Suprapubic skin (tissue), 4 donors: Measurements from ENCODE around the gene CHPT1. TPM values are rescaled to one million over a fixed set of nuclear protein-coding genes. Genes with fewer than 3 reads are reported as not detected.
"Not testable (repeated sequence)": the region's sequence is repeated elsewhere in the genome, so short reads cannot be mapped to it uniquely, and the experiment has no call there.

Source experiments
- DNase-seq, 2 donors: peaks; one replicate each; pipeline ENCODE4 v3.0.0-alpha.2; 2019; ENCODE audit warnings: low spot score in 2 of 2
- H3K27ac ChIP-seq: fragments of 200-600 bp; sonication (generic); one replicate; pipeline ENCODE4 v1.5.1; 2019
- H3K27me3 ChIP-seq: fragments of 200-600 bp; sonication (generic); one replicate; pipeline ENCODE4 v1.5.1; 2019
- H3K36me3 ChIP-seq: fragments of 200-600 bp; sonication (generic); one replicate; pipeline ENCODE4 v1.5.1; 2019
- H3K4me1 ChIP-seq: fragments of 200-600 bp; sonication (generic); one replicate; pipeline ENCODE4 v1.5.1; 2019
- H3K4me3 ChIP-seq: fragments of 200-600 bp; sonication (generic); one replicate; pipeline ENCODE4 v1.5.1; 2019; ENCODE audit warnings: mild to moderate bottlenecking
- H3K9me3 ChIP-seq: fragments of 200-600 bp; sonication (generic); one replicate; pipeline ENCODE4 v1.5.1; 2019
- EP300 ChIP-seq: sonication (generic); formaldehyde crosslinking; IDR thresholded peaks from one replicate; pipeline ENCODE4 v1.6.1; 2017; ENCODE audit warnings: antibody characterized with exemption
- POLR2A ChIP-seq, 2 donors: fragments of 450-650 bp; IDR thresholded peaks; one replicate each; pipeline ENCODE4 v1.6.1; 2017; ENCODE audit warnings: antibody characterized with exemption in 2 of 2, mild to moderate bottlenecking in 2 of 2, moderate library complexity in 2 of 2
- POLR2AphosphoS5 ChIP-seq, 3 donors: sonication (generic); formaldehyde crosslinking; IDR thresholded peaks; one replicate each; pipeline ENCODE4 v1.6.1; 2017; ENCODE audit warnings: antibody characterized with exemption in 3 of 3
- WGBS: methylation state at CpG from one replicate; pipeline ENCODE4 v1.1.5; 2018; 5-methylcytosine and 5-hydroxymethylcytosine counted together
- total RNA-seq, 4 donors: library from RNA; depleted of rRNA; stranded (reverse); fragments of >200 nt; gene quantifications; one replicate each; pipeline ENCODE4 v1.1.0, GENCODE V29; 2016
- TF ChIP-seq, protein P1 (sequence below), 2 donors: fragments of 200-600 bp in 1 of 2; fragments of 450-650 bp in 1 of 2; sonication (generic) in 1 of 2; IDR thresholded peaks; one replicate each; pipeline ENCODE4 v1.5.1; 2016 to 2019; ENCODE audit warnings: antibody characterized with exemption in 2 of 2, mild to moderate bottlenecking in 1 of 2, moderate library complexity in 1 of 2

Gene CHPT1
- total RNA-seq, 4 donors from 2014 or later = 54.6 to 125 (median 75.5) TPM

DNA sequence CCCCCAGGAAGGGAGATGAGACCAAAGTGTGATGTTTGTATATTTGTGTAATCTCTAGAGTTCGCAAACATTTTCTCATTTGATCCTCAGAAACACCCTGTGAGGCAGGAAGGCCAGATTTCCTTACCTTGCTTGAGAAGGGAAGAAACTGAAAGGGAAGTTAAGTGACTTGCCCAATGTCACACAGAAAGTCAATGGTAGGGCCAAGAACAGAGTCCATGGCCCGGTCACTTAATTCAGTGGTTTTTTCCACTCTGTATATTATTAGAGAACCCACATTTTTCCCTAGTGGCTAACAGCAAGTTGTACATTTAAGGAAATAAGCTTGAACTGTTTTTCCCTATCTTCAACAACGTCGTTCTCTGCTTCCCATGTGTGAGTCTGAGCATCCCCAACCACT, 25.6 kb upstream of the CHPT1 start:
- no peak for DNase-seq
- 90% methylated on average over 4 of the region's 4 CpGs for WGBS
- Histone ChIP-seq H3K9me3 (no peaks in the 10 kb centered on the region), H3K36me3 (no peaks in the 10 kb centered on the region), H3K4me3 (no peak overlapping the region), H3K27ac (no peak overlapping the region), H3K27me3 (no peaks in the 10 kb centered on the region), H3K4me1 (no peaks in the 10 kb centered on the region)
- TF ChIP-seq POLR2AphosphoS5 (IDR thresholded peaks at IDR 0.05) (no peak), EP300 (no peak), POLR2A (IDR thresholded peaks at IDR 0.05) (no peak)
- TF ChIP-seq, protein P1, sequence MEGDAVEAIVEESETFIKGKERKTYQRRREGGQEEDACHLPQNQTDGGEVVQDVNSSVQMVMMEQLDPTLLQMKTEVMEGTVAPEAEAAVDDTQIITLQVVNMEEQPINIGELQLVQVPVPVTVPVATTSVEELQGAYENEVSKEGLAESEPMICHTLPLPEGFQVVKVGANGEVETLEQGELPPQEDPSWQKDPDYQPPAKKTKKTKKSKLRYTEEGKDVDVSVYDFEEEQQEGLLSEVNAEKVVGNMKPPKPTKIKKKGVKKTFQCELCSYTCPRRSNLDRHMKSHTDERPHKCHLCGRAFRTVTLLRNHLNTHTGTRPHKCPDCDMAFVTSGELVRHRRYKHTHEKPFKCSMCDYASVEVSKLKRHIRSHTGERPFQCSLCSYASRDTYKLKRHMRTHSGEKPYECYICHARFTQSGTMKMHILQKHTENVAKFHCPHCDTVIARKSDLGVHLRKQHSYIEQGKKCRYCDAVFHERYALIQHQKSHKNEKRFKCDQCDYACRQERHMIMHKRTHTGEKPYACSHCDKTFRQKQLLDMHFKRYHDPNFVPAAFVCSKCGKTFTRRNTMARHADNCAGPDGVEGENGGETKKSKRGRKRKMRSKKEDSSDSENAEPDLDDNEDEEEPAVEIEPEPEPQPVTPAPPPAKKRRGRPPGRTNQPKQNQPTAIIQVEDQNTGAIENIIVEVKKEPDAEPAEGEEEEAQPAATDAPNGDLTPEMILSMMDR (IDR thresholded peaks at IDR 0.05) = no peak

DNA sequence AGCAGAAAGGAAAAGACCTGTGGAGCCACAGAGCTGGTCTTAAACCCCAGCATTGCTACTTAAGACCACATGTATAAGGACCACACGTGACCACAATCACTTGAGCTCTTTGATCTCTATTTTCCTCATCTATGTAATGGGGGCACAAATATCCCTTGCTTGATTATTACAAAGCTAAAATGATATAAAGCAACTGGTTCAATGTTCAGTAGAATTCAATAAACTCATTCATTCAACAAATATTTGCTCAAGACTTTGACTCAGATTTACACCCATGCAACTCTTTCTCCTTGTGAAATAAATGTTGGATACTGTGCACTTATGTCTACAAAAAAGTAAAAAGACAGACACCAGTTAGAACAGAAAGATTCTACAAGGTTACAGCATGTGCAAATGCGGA, 21.9 kb upstream of the CHPT1 start:
- 86% methylated on average over 2 of the region's 2 CpGs for WGBS
- TF ChIP-seq, protein P1 (IDR thresholded peaks at IDR 0.05) = no peak
- TF ChIP-seq POLR2A (IDR thresholded peaks at IDR 0.05) = no peak
- no peak for TF ChIP-seq EP300
- no peak for TF ChIP-seq POLR2AphosphoS5 (IDR thresholded peaks at IDR 0.05)
- Histone ChIP-seq H3K36me3 (no peaks in the 10 kb centered on the region), H3K27ac (no peak overlapping the region), H3K4me3 (no peak overlapping the region), H3K9me3 (no peaks in the 10 kb centered on the region), H3K27me3 (no peaks in the 10 kb centered on the region), H3K4me1 (peaks cover 2% of the 10 kb centered on the region)
- no peak for DNase-seq

DNA sequence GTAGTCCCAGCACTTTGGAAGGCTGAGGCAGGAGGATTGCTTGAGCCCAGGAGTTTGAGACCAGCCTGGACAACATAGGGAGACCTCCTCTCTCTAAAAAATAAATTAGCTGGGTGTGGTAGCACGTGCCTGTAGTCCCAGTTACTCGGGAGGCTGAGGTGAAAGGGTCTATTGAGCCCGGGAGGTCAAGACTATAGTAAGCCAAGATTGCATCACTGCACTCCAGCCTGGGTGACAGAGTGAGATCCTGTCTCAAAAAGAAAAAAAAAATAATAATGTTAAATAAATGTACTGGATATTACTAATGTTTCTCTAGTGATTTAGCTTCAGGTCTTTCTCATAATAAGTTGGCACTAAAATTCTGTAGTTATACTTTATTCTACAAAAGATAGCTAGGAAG, 20.9 kb upstream of the CHPT1 start:
- H3K9me3 ChIP-seq, H3K27me3 ChIP-seq, H3K27ac ChIP-seq, H3K4me1 ChIP-seq, DNase-seq, H3K4me3 ChIP-seq, H3K36me3 ChIP-seq: not testable (repeated sequence)
- 71% methylated on average over 3 of the region's 3 CpGs for WGBS

DNA sequence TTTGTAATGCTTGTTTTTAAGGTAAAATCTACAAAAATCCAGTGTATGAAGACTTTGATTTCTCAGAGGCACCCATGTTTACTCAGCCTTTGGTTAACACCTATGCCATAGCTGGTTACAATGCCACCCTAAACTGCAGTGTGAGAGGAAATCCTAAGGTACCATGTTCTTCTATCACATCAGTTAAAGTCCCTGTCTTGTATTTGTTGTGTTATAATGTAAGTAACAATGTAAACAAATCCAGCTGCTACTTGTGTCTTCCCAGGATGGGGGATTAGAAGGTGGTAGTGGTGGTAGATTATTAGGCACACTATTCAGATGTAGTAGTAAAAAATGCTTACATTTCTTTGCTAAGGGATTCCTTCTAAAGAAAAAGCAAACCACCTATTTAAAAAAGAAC, 19.4 kb upstream of the CHPT1 start:
- H3K9me3 ChIP-seq = no peaks in the 10 kb centered on the region
- H3K27me3 ChIP-seq = no peaks in the 10 kb centered on the region
- no peak for DNase-seq
- H3K4me1 ChIP-seq = peaks cover 2% of the 10 kb centered on the region
- H3K27ac ChIP-seq = no peak overlapping the region
- no peak overlapping the region for H3K4me3 ChIP-seq
- H3K36me3 ChIP-seq = no peaks in the 10 kb centered on the region
- TF ChIP-seq POLR2AphosphoS5 (IDR thresholded peaks at IDR 0.05) (no peak), EP300 (no peak), POLR2A (IDR thresholded peaks at IDR 0.05) (no peak)
- TF ChIP-seq, protein P1 (IDR thresholded peaks at IDR 0.05) = no peak

DNA sequence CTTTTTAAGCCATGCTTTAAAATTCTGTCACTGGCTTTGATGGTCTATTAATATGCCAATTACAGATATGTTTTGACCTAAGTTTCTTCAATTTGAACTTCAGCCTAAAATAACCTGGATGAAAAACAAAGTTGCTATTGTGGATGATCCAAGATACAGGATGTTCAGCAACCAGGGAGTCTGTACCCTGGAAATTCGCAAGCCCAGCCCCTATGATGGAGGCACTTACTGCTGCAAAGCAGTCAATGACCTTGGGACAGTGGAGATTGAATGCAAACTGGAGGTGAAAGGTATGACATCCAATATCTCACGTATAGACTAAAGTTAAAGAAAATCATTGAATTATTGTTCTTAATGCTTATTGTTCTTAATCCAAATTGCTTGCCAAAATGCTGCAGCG, 17.2 kb upstream of the CHPT1 start:
- no peaks in the 10 kb centered on the region for H3K36me3 ChIP-seq
- DNase-seq = no peak
- H3K27me3 ChIP-seq = no peaks in the 10 kb centered on the region
- H3K27ac ChIP-seq = no peak overlapping the region
- no peak for TF ChIP-seq EP300
- TF ChIP-seq POLR2AphosphoS5 (IDR thresholded peaks at IDR 0.05) = no peak
- TF ChIP-seq, protein P1 (IDR thresholded peaks at IDR 0.05) = no peak
- no peak for TF ChIP-seq POLR2A (IDR thresholded peaks at IDR 0.05)
- no peak overlapping the region for H3K4me3 ChIP-seq
- no peaks in the 10 kb centered on the region for H3K9me3 ChIP-seq
- 72% methylated on average over 3 of the region's 3 CpGs for WGBS
- peaks cover 2% of the 10 kb centered on the region for H3K4me1 ChIP-seq

DNA sequence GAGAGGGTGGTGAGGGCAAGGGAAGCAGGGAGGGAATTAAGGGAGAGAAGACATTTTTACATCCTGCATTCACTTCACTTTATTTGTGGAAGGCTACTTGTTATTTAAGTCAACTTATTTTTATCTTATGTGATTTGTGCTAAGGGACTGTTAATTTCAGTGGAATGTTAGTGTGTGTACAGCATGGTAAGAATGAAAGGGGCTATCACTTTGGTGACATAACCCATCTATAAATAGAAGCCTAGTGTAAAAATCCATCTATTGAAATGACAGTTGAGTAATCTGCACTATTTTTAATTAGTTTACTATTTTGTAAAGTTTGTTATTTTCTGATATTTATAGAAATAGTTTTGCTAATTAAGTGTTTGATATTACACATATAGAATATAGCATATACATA, 16.8 kb upstream of the CHPT1 start:
- Histone ChIP-seq H3K36me3 (no peaks in the 10 kb centered on the region), H3K27ac (no peak overlapping the region), H3K4me1 (peaks cover 2% of the 10 kb centered on the region), H3K27me3 (no peaks in the 10 kb centered on the region), H3K4me3 (no peak overlapping the region), H3K9me3 (no peaks in the 10 kb centered on the region)
- no peak for DNase-seq
- no peak for TF ChIP-seq EP300
- no peak for TF ChIP-seq POLR2A (IDR thresholded peaks at IDR 0.05)
- TF ChIP-seq, protein P1 (IDR thresholded peaks at IDR 0.05) = no peak
- TF ChIP-seq POLR2AphosphoS5 (IDR thresholded peaks at IDR 0.05) = no peak

DNA sequence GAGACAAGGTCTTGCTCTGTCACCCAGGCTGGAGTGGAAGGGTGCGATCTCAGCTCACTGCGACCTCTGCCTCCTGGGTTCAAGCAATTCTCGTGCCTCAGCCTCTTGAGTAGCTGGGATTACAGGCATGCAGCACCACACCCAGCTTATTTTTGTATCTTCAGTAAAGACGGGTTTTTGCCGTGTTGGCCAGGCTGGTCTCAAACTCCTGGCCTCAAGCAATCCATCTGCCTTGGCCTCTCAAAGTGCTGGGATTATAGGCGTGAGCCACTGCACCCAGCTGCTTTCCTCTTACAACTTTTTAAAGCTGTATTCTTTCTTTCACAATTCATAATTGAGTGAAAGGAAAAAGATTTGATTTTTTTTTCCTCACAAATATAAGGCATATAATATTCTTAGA, 15.8 kb upstream of the CHPT1 start:
- not testable (repeated sequence) for DNase-seq

More for the DNA sequence above, 15.8 kb upstream of the CHPT1 start:
- 50% methylated on average over 6 of the region's 6 CpGs for WGBS
- not testable (repeated sequence) for H3K4me3 ChIP-seq, H3K9me3 ChIP-seq, H3K4me1 ChIP-seq, H3K27me3 ChIP-seq, H3K36me3 ChIP-seq, H3K27ac ChIP-seq
